GM21515 (cell line): Measurements from ENCODE around the gene UBTD2.
"Not testable (repeated sequence)": the region's sequence is repeated elsewhere in the genome, so short reads cannot be mapped to it uniquely, and the experiment has no call there.

Source experiments
- ATAC-seq: cut with Tn5 transposase; IDR thresholded peaks from one replicate; pipeline ENCODE4 v1.9.1; 2021; ENCODE audit not compliant: unreplicated experiment

The UBTD2 gene

DNA sequence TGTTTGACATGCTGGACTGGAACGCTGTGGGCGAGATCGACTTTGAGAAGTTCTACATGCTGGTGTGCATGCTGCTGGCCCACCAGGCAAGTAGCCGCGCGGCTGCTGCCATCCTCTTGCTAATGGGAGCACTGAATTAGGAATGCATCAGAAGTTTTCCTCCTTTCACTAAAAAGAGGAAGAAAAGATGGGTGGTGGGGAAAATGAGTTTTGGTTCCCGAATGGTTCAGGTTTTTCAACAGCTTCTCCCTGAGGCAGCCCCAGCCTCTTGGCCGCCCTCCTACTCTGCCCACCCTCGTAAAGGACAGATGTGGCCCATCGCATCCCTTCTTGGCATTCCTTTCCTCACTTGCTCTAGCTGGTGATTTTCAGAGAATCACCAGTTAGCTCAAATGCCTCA is 84.1 kb downstream of the UBTD2 start:
- ATAC-seq = no peak

DNA sequence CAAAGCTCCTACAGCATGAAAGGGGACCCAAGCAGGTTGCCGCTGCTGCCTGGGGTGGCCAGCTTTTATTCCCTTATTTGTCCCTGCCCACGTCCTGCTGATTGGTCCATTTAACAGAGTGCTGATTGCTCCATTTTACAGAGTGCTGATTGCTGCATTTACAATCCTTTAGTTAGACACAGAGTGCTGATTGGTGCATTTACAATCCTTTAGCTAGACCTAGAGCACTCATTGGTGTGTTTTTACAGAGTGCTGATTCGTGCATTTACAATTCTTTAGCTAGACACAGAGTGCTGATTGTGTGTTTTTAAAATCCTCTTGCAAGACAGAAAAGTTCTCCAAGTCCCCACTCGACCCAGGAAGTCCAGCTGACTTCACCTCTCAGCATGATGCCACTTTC is 85.8 kb downstream of the UBTD2 start:
- not testable (repeated sequence) for ATAC-seq

DNA sequence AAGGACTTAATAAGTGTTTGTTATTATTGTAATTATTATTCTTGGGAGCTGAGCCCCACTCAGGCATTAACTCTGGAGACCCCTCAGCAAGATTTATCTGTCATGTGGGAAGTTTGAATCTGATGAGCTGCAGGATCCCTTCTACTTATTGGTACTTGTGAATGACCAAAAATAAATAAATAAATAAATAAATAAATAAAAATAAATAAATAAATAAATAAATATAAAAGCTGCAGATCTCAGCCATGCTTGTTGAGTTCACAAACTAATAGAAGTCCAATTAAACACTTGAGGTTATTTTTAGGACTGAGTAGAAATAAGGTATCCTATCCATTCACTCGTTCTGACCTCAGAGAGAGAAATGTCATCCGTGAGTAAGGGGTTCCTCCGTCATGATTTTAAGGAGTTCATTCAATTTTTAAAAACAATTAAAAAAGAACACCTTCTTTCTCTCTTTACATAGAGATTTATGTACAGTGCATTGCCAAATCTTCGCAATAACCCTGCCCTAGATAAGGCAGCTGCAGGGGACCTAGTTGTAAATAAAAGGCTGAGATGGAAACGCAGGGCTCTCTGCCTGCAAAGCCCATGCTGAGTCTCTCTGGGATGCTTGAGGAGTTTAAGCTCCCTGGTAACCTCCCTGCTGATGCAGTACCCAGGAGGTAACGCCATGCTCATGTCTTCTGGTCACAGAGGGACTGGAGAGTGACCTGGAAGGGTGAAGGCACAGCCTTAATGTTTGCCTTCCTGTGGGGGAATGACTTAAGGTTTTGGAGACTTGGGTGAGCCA is 88.4 kb downstream of the UBTD2 start:
- no peak for ATAC-seq

DNA sequence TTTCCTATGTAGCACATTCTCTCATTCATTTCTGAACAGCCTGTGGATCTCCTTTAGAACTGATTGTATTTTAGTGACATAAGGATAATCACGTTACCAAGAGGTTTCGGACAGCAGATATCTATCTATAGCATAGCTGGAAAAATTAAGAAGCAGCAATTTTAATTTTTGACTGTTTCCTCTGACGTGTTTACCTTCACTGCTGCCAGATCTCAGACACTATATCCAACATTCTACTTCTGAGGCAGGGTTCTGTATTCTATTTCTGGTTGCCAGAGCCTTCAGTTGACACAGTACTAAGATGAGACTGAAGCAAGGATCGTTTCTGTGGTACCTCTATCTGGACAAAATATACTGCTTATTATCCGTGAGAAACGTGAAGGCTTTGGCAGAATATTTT is 89.7 kb downstream of the UBTD2 start, which contains the start of gene EFCAB9:
EFCAB9 (plus strand) TSS at position 301 of the 400 bp plus-strand sequence; CDS start at position 302, 1 bp downstream.
- no peak for ATAC-seq

DNA sequence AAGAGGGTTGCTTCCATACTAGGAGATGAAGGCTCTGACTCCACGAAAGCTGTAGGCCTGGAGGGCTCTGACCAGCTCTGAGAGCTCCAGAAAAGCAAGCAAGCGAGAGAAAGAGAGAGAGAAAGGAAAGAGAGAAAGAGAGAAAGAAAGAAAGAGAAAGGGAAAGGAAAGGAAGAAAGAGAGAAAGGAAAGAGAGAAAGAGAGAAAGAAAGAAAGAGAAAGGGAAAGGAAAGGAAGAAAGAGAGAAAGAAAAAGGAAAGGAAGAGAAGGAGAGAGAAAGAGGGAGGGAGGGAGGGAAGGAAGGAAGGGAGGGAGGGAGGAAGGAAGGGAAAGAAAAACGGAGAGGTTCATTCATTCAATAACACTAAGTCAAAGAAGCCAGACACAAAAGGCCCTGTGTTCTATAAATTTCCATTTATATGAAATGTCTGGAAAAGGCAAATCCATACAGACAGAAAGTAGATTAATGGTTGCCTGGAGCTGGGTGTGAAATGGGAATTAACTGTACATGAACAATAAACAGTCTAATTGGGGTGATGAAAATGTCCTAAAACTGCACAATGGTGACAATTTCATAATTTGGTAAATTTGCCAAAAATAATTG is 93.8 kb downstream of the UBTD2 start:
- no peak for ATAC-seq

DNA sequence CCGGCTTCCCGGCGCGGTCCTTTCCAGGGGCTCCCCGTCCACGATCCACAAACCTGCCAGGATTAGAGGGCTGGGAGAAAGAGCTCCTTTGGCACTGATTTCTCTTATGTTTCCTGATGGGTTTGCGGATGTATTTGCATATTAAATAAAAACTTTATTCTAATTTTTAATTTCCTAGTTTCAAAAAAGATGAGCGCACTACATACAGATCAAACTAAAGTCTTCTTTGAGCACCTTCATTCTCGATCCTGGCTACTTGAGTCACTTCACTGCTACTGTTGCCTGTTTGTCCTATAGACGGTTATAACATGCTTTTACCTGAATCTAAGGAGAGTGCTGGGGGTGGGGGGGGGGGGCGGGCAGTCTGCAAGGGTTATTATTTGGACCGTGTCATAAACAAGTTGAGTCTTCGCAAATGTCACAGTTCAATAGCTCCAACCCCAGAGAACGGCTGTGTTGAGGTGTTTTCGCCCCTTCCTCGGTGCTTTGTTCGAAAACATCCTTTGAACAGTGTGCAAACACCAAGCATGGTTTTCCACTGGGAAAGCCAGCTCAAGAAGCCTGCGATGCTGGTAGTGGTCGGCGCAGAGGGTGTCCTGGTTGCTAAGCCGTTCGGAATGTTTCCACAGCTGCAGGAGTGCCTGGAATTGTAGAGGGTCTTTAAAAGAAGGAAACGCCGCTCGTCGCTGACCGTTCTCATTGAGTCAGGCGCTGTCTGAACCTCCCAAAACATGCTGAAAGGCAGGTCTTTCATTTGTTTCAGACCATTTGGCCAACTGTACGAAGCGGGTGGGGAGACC is 94.5 kb downstream of the UBTD2 start:
- ATAC-seq = no peak

DNA sequence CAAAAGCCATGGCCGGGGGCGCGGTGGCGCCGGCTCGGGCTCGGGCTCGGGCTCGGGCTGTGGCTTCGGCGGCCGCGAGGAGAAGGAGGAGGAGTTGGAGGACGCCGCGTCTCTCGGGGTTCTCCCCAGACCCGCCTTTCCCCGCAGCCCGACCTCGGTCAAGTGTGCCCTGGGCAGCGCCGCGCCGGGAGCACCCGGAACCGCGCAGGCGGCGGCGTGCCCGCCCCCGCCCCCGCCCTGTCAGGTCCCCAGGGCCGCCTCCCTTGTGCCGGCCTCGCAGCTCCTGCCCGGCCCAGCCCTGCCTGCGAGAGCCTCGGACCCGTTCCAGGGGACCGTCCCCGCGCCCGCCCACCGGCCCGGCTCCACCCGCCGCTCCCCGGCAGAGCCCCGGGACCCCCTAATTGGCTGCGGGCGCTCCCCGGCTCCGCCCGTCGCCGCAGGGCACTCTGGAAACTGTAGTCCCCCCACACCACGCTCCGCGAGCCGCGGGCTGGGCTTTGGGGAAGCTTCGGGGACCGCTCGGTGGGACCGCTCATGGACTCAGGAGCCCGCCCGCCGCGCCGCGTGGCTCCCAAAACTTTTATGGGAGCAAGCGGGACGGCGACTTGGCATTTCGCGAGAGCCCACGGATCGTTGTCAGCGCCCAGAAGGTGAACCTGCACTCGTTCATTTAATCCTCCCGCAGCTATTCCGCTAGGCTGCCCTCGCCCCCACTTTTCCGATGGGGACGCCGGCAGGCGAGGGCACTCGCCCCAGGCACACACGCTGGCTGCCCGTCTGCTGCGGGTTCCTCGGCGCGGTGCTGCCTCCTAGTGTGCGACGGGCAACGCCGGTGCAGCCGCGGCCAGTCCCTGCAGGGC is 95.3 kb downstream of the UBTD2 start, which contains the start of gene STK10:
STK10 (minus strand) TSS at position 192 of the 860 bp plus-strand sequence; CDS start at position 10, 182 bp downstream.
- ATAC-seq = peak; percentile 62

DNA sequence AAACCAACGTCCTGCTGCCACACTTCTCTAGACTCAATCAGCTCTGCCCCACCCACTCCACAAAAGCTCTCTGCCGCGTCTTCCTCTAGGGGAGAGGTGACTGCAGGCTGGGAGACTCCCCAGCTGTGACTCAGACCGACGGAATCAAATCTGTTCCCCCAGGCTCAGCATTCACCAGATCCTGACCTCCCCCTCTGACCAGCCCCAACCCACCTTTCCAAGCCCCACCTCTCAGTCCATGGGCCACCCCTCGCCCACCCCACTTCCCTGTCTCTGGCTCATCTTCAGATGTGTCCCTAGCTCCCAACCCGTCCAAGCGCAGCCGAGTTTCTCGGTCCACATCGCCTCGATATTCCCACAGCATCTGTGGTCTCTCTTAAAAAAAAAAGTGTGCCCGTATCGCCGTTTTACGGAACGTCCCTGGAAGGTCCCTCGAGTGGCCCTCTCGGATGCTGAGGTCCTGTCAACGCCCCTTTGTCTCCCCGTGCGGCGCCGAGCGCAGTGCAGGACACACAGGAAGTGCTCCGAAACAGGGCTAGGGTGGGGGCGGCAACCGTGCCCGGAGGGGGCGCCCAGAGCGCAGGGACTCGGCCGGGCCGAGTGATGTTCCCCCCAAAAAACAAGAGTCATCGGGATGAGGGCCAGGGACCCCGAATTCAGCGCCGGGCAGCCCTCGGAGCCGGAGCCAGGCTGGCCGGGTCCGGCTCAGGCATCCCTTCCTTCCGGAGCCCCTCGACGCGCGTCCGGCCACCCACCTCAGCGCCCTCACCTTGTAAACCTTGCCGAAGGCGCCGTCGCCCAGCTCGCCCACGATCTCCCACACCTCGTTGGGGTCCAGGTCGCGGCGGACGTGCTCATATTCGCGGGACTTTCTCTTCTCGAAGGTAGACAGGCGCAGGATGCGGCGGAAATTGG is 96.2 kb downstream of the UBTD2 start:
- ATAC-seq = peak; percentile 26

DNA sequence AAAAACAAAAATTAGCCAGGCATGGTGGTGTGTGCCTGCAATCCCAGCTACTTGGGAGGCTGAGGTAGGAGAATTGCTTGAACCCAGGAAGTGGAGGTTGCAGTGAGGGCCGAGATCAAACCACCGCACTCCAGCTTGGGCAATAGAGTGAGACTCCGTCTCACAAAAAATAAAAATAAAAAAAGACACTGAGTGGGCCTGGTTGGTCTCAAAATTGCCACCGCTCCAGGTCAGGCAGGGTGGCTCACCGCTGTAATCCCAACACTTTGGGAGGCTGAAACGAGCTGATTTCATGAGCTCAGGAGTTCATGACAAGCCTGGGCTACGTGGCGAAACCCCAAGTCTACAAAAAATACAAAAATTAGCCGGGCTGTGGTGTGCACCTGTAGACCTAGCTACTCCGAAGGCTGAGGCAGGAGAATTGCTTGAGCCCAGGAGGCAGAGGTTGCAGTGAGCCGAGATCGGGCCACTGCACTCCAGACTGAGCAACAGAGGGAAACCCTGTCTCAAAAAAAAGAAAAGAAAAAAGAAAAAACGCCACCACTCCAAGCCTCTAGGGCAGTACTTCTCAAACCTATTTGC is 97.4 kb downstream of the UBTD2 start:
- no peak for ATAC-seq

DNA sequence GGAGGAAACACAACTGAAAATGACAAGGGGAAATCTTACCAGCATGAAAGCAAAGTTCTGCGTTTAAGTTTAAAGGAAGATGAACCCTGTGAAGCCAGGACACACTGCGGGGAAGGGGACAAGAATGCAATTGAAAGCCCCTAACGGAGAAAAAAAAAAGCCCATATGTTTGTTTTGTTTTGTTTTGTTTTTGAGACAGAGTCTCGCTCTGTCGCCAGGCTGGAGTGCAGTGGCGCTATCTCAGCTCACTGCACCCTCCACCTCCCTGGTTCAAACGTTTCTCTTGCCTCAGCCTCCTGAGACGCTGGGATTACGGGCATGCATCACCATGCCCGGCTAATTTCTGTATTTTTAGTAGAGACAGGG is 98.5 kb downstream of the UBTD2 start:
- no peak for ATAC-seq

DNA sequence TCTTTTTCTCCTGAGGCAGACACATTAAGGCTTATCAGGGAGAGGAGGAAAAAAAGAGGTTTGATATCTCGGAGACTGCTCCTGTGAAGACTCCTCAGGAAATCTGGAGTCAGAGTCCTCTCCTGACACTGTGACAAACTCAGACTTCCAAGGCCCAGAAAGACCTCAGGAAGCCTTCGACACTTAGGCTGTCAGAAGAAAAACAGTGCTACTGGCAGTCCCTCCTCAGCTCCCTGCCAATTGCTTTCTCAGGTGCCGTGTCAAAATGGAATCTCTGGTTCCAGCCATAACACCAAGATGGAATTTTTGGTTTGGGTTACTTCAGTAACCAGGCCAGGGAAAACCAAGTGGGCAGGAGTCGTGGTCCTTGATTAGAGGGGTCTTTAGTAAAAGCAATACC is 99.7 kb downstream of the UBTD2 start:
- no peak for ATAC-seq

DNA sequence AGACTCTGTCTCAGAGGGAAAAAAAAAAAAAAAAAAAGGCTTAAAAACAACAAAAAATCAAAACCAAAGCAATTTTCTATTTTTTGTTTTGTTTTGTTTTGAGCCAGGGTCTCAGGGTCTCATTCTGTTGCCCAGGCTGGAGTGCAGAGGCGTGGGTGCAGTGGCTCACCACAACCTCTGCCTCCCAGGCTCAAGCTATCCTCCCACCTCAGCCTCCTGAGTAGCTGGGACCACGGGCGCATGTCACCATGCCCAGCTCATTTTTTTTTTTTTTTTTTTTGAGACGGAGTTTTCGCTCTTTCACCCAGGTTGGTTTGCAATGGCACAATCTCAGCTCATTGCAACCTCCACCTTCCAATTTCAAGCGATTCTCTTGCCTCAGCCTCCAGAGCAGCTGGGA is 101.3 kb downstream of the UBTD2 start:
- ATAC-seq = no peak

DNA sequence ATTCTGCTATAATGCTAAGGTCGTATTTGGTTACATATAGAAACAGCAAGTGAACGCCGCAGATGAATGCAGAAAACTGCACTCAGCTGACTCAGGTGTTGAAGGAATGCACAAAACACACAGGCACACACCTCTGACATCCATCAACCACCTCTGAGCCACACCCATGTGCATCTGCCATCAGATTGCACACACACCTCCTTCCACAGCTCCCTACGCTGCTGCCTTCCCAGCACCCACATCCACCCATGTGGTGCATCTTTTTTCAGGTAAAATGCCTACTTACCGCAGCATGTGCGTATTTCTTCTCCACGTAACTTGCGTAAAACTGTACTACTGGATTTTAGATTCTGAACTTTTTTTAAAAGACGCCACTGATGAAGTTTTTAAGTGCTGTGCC is 102.6 kb downstream of the UBTD2 start:
- ATAC-seq = no peak

DNA sequence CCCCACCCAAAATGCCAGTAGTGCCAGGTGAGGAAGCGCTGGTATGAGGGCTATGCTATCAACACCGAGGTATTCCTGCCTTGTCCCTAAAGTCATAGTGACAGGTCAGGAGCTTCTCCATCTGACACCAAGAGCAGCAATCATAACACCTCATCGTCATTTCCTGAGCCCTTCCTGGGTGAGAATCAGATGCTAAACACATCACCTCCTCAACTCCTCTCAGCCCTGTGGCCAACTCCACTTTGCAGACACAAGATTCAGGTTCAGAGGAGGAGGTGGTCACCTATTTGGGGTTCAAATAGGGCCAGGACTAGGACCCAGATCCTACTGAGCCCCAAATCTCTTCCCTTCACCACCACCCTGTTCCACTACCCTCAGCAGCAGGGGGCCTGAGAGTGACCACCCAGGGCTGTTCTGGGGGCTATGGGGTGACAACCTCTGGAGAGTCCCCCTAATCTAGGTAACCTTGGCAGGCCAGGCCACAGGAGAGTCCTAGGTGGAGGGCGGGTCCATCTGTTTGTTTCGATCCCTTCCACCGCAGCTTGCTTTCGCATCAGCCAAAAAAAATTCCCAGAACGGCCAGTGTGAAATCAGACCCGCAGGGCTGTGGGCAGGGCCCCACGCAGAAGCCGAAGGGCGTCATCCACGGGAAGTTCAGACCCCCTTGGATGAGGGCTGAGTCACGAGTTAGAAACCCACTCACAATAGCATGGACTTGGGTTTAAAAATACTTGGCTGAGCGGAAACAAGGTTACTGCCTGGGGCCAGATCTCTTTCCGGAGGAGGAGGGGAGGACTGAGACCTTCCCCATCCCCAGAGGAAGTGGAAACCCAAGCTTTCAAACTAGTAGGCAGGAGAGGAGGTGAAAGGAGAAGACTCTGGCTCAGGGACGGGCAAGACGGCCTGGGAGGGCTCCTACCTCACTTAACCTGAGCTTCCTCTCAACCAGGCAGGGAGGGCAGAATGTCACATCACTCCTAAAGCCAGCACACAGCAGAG is 104.3 kb downstream of the UBTD2 start:
- ATAC-seq = peak; percentile 35

DNA sequence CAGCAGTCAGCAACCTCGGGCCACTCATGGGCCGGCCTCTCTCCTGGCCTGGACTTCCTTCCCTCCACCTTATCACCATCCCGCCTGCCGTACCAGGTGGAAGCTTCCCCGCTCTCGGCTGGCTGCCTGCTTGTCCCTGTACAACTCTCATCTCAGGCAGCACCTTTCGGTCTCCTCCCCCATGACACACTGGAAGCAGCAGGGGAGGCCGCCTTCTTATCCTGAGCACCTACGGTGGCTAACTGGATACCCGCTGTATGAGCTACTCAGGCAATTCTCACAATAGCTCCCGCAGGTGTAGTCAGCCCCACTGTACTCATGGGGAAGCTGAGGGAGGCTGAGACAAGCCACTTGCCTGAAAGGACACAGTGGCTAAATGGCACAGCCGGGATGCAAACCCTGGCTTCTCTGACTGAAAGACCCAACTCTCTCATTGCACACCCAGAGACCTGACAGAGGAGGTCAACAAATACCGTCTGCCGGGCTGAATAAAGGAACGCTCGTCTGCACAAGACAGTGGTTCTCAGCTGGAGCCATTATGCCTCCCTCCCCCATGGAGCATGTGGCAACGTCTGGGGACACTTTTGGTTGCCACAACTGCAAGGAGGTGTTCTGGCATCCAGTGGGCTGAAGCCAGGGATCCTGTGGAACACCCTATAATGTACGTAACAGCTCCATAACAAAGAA is 105.1 kb downstream of the UBTD2 start:
- no peak for ATAC-seq

DNA sequence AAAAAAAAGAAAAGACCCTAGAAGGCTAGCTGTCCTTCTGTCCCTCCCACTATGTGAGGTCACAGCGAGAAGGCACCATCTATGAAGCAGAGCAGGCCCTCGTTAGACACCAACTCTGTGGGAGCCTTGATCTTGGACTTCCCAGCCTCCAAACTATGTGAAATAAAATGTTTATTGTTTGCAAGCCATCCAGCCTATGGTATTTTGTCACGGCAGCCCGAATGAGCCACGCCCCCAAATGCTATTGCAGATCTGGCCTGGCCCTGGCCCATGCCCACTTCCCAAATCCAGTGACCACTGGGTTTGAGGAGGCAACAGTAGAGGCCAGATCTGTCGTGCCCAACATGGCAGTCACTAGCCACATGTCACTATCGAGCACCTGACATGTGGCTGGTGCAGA is 106.4 kb downstream of the UBTD2 start:
- no peak for ATAC-seq

DNA sequence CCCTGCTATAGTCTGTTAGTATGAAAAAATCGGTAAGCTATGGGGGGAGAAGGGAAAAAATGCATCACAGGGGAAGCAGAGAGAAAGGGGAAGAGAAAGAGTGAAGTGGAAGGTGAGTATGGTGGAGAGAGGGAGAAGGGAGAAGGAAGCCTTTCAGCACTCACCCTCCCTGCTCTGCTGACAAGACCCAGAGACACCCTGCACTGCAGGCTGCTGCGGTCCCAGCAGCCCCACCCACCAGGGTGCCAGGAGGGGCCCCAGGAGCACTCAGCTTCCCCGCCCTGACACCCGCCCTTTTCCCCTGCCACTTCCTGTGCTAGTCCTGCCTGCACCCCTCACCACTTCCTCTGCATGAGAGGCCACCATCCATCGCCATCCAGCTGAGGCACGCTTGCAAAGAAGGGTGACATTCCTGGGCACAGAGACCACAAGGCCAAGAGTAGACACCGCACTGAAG is 108.3 kb downstream of the UBTD2 start:
- ATAC-seq = peak; percentile 55
